ENCODE results near the gene LHFPL2.

The LHFPL2 gene

DNA sequence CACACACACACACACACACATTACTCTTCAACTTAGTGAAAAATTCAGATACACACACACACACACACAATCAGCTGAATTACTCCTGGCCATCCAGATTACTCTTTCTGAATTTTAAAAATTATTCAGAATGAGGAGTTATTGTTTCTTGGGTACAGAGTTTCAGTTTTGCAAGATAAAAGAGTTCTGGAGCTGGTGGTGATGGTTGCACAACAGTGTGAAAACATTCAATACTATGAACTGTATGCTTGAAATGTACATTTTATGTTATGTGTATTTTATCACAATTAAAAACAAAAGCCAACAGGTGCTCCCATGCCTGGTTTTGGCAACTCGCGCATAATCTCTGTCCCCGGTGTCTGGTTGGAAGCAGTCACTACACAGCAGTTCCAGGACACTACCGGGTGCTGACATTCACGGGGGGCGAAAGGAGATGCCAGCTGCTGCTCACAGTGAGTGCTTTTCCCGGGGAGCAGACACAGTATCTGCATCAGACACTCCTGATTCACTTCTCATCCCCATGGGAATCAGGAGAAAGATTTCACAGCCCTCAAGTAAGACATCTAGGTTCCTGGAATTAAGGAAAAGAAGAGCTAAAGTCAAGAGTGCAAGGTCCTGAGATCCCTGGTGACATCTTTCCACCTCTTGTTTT, 55.7 kb downstream of the LHFPL2 start:
- no peak for DNase-seq

DNA sequence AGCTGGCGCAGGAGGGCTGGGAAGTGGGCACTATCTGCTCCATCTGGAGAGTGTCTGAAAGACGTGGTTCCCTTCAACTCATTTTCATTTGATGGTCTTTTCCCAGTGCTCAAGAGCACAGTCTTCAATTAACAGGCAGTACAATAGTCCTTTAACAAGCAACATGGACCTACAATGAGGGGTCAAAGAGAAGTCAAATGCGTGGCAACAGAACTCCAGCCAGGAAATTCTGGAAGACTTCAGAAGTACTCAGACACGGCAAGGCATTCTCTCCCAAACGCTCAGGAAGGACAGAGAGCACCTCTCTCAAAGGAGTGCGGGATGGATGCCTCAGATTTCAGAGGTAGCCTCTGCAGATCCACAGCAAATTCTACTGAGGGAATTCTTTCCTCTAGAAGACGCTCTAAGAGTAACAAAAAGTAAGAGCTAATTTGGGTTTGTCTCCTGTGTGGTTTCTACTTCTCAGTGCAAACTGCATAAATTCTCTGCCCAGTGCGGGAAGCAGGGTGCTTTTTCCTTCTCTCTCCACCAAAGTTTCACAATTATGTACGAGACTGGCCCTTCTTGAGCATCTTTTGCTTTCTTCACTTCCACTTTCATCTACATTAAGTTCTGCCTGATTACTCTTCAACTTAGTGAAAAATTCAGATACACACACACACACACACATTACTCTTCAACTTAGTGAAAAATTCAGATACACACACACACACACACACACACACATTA, 56.4 kb downstream of the LHFPL2 start:
- DNase-seq = no peak

GRCh38 chr5:78591138-78591612, 57.4 kb downstream of the LHFPL2 start:
- no peak for DNase-seq

DNA sequence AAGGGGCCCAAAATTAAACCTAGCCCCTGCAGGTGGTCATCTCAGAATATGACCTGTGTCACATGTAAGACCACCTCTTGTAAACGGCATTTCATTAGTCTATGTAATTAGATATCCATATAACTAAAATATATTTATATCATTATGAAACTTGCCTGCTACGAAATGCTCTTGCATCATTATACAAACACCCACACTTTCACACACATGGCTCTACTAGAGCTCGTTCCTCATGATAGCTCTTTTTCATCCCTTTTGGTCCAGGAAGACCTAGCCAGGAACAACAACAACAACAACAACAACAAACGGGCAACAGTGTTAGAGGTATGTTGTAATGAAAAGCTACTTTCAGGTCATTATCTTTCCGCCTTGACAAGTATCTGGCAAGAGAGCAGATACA, 58.6 kb downstream of the LHFPL2 start:
- DNase-seq = no peak

DNA sequence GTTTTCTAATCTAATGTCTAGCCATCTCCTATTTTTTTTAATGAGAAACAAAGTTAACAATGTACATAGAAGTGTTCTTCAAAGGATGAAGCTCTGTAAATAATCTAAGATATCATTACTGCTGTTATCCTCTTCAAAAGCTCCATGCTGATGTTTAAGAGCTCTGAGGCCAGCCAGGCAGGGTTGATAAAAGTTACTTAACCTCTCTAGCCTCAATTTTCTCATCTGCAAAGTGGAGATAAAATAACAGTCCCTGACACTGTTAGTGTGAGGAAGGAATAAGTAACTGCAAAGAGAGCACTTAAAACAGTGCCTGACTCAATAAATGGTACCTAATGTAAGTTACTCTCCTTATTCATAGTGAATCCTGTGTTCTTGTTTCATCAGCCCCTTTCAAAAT, 60.1 kb downstream of the LHFPL2 start:
- no peak for DNase-seq

GRCh38 chr5:78587775-78588291, 60.7 kb downstream of the LHFPL2 start:
- no peak for DNase-seq

DNA sequence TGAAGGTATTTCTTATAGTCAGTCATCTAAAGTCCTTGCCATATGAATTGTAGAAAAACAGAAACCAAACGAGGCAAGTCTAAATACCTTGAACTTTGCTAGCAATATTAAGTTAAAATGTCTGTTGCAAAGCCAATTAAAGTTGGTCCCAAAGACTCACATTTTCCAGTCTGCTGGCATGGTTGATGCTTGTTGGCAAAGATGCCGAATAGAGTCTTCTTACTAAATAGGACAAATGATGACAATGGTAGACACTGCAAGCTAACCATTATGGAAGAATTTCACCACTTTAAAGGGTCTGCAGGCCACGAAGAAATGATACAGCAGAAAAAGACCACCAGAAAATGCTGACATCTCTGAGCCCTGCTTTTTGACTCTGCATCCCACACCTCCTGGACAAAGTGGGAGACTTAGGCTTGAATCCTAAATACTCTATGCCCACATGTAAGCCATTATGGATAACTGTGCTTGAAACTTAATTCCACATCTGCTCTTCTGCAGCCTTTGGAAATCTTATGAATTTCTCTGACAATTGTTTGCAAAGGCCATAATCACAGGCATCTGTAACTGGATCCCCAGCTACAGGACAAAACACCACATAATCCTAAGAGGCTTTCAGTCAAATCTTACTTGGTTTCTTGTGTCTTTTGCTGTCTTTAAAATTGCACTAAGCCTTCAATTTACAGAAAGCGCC, 61.3 kb downstream of the LHFPL2 start:
- no peak for DNase-seq

DNA sequence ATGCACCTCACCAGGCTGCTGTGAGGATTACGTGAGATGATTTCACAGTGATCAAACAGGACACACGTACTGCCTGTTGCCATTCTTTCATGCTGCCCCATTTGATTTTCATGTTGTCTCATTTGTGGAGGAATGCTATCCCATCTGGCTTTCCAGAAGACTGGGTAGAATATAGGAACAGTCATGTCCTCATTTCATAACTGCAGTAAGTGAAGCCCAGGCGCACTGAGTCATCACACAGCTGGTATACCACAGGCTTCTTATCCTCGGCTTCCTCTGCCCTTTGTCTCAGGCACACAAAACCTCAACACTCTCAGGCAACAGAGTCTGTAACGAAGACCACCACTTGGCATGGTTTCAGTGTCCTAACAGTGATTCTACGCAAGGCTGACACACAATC, 62.3 kb downstream of the LHFPL2 start:
- peak; percentile 96 for DNase-seq

- no peak for DNase-seq
Measured at GRCh38 chr5:78578015-78578414, 70.6 kb downstream of the LHFPL2 start.

- DNase-seq = no peak
Measured at GRCh38 chr5:78577071-78577807, 71.3 kb downstream of the LHFPL2 start.

GRCh38 chr5:78576376-78576775, 72.2 kb downstream of the LHFPL2 start:
- DNase-seq = no peak

- DNase-seq = no peak
Measured at GRCh38 chr5:78574731-78575161, 73.8 kb downstream of the LHFPL2 start.

DNA sequence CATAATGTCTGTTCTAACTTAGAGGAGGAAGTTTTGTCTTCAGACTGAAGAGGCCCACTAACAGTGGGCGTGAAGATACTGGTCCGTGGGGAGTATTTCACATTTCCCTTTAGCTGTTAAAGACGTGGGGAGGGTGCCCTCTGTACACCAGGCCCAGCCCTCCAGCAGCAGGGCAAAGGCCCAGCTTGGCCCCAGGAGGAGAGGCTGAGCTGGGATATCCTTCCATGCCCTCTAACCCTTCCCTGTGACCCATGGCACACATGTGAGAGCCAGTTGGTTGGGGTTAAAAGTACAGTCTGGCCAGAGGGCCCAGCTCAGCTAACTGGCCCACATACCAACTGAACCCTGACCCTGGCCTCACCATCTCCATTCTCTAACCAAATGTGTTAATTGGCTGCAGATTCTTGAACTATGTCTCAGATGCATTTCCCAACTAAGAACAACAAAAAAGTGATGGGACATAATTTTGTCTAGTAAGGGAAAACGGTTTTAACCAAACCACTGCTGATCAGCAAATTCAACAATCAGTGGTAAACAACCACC, 74.4 kb downstream of the LHFPL2 start:
- no peak for DNase-seq

DNA sequence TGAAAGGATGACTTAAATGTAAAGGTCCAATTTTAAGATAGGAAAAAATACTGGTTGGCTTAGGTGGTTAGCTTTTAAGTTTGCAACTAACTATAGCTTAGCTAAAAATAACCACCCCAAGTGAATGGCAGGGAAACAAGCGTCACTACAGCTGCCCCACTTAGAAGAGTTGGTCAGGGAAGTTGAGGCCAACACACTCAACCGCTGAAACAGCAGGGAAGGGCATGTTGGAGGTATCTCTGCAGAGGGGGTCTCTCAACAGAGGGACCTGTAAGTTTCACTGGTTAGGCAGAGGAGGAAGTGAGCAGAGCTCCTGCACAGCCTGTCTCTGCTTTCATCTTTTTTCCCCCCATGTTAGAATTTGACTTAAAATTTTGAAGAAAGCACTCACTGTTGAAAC, 75.3 kb downstream of the LHFPL2 start:
- DNase-seq = no peak

GRCh38 chr5:78570646-78571045, 77.9 kb downstream of the LHFPL2 start:
- no peak for DNase-seq

DNA sequence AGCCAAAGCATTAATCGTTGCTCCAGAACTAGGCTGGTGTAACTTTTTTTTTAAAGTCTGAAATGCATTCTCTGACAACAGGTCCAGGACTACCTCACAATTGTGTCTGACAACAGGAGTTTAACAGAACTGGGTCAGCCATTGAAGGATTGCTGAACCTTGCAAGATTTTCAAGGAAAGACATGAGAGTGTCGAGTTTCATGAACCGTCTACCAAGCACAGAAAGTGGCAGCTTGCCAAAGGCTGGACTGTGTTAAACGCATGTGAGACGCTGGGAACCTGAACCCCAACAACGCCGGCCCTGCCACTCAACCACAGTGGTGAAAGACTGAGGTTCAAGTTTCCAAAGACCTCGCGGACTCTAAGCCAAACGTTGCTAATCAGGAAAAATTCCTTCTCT, 79.1 kb downstream of the LHFPL2 start:
- no peak for DNase-seq

DNA sequence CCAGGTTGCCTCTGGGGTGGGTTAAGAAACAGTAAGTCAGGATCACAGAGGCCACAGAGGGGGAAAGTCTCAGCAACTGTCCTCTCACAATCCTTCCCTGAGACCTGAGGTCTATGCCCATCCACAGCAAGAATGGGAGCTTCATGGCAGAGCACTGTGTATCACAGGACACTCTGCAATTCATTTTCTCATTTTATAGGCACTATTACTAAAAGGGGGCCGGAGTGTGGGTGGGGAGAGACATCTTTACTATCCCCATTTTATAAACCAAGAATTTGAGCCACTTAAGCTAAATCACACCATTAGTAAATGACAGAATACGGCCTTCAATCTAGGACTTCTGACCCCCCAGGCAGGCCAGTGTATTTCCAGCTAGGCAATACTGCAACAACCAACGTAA, 79.9 kb downstream of the LHFPL2 start:
- DNase-seq = no peak

DNA sequence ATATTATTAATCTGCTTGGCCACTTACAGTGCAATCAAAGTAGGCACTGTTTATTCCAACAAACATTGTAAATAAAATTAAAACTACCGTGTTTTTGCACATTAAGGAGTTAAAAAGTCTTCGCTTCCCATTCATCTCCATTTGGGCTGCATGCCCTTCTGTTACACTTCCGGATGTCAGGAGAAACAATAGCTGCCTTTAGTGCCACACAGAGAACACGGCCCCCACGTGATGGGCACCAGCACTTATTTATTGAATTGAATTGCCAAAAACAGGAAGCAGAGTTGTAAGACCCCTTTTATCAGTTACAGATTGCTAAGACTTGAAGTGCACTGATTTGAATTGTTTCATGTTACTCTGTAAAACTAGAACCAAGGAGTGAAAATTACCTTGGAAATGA, 80.4 kb downstream of the LHFPL2 start:
- no peak for DNase-seq

DNA sequence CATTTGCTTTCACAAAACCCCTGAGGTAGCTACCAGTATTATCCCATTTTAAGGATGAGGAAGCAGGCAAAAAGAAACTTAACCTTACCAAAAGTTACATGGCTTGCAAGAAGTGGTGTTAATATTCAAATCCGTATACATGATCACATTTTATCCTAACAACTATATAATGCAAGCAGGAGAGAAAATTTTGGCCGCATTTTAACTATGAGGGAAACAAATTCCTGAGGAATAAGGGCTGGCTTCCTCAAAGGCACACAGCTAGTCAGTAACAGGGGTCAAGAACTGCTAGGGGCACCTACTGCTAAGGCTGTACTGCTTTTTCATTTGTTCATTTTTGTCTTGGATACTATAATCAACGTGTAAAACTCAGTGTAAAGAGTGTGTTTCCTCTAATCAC, 81.0 kb downstream of the LHFPL2 start:
- DNase-seq = no peak

- DNase-seq = no peak
Measured at GRCh38 chr5:78566747-78567425, 81.7 kb downstream of the LHFPL2 start.

GRCh38 chr5:78565395-78565794, 83.2 kb downstream of the LHFPL2 start:
- DNase-seq = no peak

- DNase-seq = no peak
Measured at GRCh38 chr5:78563621-78564020, 85.0 kb downstream of the LHFPL2 start.
